ENCODE measurements around the gene MT2A.
"Not testable (repeated sequence)": the region's sequence is repeated elsewhere in the genome, so short reads cannot be mapped to it uniquely, and the experiment has no call there.

The MT2A gene

DNA sequence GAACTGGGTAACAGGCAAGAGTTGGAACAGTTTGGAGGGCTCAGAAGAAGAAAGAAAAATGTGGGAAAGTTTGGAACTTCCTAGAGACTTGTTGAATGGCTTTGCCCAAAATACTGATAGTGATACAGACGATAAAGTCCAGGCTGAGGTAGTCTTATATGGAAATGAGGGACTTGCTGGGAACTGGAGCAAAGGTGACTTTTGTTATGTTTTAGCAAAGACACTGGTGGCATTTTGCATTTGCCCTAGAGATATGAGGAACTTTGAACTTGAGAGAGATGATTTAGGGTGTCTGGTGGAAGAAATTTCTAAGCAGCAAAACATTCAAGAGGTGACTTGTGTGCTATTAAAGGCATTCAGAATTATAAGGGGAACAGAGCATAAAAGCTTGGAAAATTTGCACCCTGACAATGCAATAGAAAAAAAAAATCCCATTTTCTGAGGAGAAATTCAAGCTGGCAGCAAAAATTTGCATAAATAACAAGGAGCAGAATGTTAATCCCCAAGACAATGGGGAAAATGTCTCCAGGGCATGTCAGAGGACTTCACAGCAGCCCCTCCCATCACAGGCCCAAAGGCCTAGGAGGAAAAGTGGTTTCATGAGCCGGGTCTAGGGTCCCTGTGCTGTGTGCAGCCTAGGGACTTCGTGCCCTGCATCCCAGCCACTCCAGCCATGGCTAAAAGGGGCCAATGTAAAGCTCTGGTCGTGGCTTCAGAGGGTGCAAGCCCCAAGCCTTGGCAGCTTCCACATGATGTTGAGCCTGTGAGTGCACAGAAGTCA is 13.5 kb downstream of the MT2A start:
- DNase-seq (ENCODE audit: low read depth in 2 of 2) = not testable (repeated sequence)

DNA sequence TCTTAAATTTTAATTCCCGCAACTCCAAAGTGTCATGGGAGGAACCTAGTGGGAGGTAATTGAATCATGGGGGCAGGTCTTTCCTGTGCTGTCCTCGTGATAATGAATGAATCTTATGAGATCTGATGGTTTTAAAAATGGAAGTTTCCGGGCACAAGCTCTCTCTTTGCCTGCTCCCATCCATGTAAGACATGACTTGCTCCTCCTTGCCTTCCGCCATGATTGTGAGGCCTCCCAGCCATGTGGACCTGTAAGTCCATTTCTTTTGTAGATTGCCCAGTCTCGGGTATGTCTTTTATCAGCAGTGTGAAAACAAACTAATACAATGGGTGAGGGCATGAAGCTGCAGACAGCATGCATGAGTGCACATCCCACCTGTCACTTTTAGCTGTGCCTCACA is 14.8 kb downstream of the MT2A start:
- DNase-seq (ENCODE audit: low read depth in 2 of 2) = not testable (repeated sequence)

DNA sequence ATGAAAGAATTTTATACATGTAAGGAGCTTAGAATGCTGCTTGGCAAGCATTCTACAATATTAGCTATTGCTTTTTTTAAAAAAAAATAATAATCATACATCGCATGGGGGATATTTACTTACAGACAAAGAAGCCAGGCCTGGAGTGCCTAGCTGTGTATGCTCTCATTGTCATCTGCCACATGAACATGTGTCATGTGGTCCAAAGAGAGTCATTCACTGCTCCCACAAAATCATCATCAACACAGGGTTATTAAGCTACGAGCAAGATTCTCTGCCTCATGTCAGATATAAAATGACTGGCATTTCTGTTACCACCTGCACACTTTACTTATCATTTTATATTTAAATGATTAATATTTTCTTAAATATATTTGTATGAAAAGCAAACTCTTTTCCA is 15.3 kb downstream of the MT2A start:
- DNase-seq (ENCODE audit: low read depth in 2 of 2) = no peak

DNA sequence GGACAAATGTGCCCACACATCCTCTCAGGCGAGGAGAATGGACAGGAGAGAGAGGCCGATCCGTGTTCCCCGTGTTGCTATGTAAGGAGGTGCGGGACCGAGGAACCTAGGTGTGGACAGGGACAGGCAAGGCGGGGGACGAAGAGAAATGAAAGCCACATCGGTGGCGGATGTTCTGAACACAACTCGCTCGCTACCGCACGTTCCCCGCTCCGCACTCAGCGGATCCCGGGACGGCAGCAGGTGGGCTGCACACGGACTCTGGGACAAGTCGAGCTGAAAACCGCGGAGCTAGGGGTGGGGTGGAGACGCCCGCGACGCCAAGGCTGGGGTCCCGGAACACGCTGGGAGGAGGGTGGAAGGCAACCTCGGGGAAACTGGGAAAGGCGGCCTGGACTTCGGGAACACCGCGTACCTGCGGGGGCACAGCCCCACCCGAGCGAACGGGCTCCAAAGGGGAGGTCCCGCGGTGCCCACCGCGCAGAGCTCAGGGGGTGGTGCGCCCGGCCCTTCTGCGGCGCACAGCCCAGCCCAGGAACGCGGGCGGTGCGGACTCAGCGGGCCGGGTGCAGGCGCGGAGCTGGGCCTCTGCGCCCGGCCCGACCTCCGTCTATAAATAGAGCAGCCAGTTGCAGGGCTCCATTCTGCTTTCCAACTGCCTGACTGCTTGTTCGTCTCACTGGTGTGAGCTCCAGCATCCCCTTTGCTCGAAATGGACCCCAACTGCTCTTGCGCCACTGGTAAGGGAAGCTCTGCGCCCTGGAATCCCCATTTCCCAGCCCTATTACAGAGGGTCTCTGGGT is 17.0 kb downstream of the MT2A start, which contains the start of gene MT1E:
TSS of gene MT1E (plus strand) at position 642 of the 803 bp plus-strand sequence. CDS start at position 713, 71 bp downstream.
- DNase-seq (ENCODE audit: low read depth in 2 of 2) = no peak

DNA sequence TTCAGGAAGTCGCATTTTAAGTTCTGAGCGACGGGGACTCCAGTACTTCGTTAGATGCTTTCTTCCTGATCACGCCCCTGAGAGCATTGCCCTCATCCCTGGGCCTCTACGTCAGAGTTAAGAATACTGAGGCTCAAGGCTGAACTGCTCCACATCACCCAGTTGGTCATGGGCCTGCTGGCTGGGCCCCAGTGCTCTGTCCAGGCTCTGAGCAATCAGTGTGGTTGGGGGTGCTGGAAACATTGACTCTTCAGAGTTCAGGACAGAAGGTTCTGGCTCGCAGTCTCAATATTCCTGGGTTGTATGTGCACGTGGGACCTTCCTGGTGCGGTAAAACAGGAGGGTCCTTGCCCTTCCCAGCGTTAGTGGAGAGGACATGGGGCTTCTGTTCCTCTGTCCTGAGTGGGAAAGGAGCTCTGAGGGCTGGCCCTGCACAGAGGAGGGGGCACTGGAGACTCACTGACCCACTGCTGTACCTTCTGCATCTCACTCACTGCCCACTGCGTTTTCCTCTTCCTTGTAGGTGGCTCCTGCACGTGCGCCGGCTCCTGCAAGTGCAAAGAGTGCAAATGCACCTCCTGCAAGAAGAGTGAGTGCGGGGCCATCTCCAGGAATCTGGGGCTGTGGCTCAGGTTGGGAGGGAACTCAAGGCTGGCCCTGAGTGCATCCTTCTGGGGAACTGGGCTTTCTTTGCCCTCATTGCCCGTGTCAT is 17.7 kb downstream of the MT2A start:
- DNase-seq (ENCODE audit: low read depth in 2 of 2) = no peak

DNA sequence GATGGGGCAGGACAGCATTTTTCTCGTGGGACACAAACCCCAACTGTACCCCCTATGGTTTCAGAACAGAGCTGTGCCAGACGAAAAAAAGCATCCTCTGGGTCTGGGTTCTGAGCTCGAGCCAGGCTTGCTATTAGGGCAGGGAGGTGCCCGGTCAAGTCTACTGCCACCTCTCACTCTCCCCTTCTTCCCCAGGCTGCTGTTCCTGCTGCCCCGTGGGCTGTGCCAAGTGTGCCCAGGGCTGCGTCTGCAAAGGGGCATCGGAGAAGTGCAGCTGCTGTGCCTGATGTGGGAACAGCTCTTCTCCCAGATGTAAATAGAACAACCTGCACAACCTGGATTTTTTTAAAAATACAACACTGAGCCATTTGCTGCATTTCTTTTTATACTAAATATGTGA is 18.3 kb downstream of the MT2A start:
- no peak for DNase-seq (ENCODE audit: low read depth in 2 of 2)

DNA sequence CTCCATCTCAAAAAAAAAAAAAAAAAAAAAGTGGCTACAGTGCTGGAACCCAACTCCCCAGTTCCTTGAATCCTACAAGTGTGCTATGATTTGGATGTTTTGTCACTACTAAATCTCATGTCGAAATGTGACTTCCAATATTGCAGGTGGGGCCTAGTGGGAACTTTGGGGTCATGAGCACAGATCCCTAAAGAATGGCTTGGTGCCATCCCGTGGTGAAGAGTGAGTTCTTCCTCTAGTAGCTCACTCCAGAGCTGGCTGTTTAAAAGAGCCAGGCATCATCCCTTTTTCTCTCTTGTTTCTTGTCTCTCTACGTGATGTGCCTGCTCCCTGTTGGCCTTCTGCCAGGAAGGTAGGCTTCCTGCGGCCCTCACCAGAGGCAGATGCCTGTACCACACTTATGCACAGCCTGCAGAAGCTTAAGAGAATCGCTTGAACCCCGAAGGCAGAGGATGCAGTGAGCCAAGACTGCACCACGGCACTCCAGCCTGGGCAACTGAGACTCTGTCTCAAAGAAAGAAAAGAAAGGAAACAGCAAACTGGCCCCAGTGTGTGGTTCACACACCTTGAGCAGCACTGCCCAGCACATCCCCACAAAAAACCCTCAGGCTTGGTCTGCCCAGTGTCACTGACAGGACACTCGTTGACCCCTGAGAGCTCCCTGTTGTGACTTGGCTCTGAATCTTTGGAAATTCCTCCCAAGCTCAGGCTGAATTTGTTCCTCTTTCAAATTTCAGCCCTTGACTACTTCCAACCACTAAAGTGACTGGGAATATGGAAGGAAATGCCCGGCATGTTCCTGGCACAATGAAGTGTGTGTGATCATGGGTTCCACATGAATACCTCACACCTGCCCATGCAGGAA is 20.3 kb downstream of the MT2A start:
- DNase-seq (ENCODE audit: low read depth in 2 of 2) = no peak

DNA sequence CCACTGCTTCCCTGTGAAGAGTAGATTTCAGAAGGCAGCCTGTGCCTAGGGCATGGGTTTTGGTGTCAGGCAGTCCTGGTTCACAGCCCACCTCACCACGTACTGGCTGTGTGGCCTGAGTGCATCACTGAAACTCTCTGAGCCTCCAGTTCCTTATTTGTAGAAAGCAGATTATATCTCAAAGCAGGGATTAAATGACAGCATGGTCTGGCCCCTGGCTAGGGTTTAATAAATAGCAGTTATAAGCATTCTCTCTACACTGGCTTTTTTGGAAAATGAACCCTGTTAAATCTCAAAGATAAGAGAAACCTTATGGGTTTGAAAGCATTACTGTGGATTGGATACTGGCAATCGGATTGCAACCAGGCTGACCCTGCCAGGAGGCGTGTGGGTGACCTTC is 21.1 kb downstream of the MT2A start:
- no peak for DNase-seq (ENCODE audit: low read depth in 2 of 2)

DNA sequence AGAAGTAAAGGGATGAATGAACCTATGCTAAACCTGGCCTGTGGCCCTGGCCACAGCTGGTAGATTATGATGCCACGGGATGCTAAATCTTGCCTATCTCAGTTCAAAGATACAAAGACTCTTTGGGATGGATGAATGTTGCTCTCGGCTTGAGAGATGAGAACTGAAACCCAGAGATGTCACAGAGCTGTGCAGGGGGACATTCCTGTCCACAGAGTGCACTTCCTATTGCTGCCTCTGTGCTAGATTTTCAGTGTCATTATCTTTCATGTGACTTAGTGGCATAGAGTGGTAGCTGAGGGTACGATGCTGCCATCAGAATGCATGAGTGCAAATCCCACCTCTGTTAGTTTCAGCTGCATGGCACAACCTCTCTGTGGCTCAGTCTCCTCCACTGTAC is 21.8 kb downstream of the MT2A start:
- no peak for DNase-seq (ENCODE audit: low read depth in 2 of 2)

DNA sequence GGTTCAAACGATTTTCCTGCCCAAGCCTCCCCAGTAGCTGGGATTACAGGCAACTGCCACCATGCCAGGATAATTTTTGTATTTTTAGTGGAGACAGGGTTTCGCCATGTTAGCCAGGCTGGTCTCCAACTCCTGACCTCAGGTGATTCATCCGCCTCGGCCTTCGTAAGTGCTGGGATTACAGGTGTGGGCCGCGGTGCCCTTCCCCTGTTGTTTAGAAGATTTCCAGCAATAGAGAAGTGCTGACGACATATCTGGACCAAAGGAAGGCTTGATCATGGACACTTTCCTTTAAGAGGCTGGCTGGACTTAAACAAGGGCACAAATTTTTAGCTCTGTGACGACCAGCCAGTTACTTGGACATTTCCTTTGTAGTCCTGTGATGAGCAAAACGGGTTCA is 22.8 kb downstream of the MT2A start:
- DNase-seq (ENCODE audit: low read depth in 2 of 2) = no peak

DNA sequence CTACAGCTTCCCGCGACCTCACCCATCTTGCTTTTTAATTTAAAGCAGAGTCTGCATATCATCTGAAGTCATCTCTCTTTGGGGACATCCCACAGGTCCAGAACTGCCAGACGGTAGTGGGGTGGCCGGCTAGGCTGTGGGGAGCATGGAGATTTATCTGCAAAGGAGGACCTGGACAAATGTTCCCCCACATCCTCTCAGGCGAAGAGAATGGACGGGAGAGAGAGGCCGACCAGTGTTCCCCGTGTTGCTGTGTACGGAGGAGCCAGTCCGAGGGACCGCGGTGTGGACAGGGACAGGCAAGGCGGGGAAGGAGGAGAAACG is 23.4 kb downstream of the MT2A start:
- DNase-seq (ENCODE audit: low read depth in 2 of 2) = no peak

DNA sequence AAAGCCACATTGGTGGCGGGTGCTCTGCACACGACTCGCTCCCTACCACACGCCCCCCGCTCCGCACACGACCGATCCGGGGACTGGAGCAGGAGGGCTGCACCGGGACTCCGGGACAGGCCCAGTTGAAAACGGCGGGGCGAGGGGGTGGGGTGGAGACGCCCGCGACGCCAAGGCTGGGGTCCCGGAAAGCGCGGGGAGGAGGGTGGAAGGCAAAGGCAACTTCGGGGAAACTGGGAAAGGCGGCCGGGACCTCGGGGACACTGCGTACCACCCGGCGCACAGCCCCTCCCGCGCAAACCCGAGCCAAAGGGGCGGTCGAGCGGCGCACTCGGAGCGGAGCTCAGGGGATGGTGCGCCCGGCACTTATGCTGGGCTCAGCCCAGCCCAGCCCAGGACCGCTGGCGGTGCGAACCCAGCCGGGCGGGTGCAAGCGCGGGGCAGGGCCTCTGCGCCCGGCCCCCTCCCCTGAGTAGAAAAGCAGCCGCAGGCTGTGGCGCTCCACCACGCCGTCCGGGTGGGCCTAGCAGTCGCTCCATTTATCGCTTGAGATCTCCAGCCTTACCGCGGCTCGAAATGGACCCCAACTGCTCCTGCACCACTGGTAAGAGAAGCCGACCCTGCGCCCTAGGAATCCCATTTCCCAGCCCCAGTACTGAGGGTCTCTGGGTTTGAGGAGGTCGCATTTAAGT is 23.9 kb downstream of the MT2A start, which contains the start of gene MT1M:
TSS of gene MT1M (plus strand) at position 504 of the 692 bp plus-strand sequence. CDS start at position 577, 73 bp downstream.
- no peak for DNase-seq (ENCODE audit: low read depth in 2 of 2)

DNA sequence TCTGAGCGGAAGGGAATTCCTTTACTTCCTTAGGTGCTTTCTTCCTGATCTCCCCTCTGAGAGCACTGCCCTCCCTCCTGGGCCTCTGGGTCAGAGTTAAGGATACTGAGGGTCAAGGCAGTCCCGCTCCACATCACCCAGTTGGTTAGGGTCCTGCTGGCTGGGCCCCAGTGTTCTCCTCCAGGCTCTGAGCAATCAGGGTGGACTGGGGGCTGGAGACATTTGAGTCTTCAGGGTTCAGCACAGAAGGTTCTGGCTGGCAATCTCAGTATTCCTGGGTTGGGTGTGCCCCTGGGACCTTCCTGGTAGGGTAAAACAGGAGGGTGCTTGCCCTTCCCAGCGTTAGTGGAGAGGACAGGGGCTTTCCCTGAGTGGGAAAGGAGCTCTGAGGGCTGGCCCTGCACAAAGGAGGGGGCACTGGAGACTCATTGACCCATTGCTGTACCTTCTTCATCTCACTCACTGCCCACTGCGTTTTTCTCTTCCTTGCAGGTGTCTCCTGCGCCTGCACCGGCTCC is 24.5 kb downstream of the MT2A start:
- DNase-seq (ENCODE audit: low read depth in 2 of 2) = no peak

DNA sequence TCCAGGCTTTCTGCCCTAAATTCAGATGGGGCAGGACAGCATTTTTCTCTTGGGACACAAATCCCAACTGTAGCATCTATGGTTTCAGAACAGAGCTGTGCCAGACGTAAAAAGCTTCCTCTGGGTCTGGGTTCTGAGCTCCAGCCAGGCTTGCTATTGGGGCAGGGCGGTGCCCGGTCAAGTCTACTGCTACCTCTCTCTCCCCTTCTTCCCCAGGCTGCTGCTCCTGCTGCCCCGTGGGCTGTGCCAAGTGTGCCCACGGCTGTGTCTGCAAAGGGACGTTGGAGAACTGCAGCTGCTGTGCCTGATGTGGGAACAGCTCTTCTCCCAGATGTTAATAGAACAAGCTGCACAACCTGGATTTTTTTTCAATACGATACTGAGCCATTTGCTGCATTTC is 25.2 kb downstream of the MT2A start:
- no peak for DNase-seq (ENCODE audit: low read depth in 2 of 2)

DNA sequence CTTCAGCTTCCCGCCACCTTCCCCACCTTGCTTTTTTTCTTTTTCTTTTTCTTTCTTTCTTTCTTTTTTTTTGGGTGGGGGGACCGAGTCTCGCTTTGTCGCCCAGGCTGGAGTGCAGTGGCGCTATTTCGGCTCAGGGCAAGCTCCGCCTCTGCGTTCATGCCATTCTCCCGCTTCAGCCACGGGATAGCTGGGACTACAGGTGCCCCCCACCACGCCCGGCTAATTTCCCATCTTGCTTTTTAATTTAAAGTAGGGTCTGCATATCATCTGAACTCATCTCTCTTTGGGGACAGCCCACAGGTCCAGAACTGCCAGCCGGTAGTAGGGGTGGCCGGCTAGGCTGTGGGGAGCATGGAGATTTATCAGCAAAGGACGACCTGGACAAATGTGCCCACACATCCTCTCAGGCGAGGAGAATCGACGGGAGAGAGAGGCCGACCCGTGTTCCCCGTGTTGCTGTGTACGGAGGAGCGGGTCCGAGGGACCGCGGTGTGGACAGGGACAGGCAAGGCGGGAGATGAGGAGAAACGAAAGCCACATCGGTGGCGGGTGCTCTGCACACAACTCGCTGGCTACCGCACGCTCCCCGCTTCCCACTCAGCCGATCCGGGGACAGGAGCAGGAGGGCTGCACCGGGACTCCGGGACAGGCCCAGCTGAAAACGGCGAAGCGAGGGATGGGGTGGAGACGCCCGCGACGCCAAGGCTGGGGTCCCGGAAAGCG is 26.5 kb downstream of the MT2A start:
- no peak for DNase-seq (ENCODE audit: low read depth in 2 of 2)

DNA sequence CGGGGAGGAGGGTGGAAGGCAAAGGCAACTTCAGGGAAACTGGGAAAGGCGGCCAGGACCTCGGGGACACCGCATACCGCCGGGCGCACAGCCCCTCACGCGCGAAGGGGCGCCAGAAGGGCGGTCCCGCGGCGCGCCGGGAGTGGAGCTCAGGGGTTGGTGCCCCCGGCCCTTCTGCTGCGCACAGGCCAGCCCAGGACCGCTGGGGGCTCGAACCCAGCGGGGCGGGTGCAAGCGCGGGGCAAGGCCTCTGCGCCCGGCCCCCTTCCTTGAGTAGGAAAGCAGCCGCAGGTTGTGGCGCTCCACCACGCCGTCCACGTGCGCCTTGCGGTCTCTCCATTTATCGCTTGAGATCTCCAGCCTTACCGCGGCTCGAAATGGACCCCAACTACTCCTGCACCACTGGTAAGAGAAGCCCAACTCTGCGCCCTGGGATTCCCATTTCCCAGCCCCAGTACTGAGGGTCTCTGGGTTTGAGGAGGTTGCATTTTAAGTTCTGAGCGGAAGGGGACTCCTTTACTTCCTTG is 27.1 kb downstream of the MT2A start:
- no peak for DNase-seq (ENCODE audit: low read depth in 2 of 2)

DNA sequence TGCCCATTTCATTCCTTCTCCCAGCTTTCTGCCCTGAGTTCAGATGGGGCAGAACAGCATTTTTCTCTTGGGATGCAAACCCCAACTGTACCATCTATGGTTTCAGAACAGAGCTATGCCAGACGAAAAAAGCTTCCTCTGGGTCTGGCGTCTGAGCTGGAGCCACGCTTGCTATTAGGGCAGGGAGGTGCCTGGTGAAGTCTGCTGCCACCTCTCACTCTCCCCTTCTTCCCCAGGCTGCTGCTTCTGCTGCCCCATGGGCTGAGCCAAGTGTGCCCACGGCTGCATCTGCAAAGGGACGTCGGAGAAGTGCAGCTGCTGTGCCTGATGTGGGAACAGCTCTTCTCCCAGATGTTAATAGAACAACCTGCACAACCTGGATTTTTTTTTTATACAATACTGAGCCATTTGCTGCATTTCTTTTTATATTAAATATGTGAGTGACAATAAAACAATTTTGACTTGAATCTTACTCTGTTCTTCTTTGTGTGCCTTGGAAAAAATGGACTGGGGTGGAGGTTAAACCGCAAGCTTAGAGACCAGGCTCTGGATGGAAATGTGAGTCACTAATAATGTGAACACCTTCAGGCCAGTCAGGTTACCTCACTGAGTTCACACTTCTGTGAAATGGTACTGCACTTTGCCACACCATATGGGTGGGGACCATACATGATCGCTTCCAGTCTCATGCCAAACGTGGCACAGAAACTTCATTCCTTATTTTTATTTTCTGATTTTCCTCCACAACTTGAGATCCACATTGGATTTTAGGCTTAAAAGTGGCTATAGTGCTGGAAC is 28.4 kb downstream of the MT2A start:
- no peak for DNase-seq (ENCODE audit: low read depth in 2 of 2)

DNA sequence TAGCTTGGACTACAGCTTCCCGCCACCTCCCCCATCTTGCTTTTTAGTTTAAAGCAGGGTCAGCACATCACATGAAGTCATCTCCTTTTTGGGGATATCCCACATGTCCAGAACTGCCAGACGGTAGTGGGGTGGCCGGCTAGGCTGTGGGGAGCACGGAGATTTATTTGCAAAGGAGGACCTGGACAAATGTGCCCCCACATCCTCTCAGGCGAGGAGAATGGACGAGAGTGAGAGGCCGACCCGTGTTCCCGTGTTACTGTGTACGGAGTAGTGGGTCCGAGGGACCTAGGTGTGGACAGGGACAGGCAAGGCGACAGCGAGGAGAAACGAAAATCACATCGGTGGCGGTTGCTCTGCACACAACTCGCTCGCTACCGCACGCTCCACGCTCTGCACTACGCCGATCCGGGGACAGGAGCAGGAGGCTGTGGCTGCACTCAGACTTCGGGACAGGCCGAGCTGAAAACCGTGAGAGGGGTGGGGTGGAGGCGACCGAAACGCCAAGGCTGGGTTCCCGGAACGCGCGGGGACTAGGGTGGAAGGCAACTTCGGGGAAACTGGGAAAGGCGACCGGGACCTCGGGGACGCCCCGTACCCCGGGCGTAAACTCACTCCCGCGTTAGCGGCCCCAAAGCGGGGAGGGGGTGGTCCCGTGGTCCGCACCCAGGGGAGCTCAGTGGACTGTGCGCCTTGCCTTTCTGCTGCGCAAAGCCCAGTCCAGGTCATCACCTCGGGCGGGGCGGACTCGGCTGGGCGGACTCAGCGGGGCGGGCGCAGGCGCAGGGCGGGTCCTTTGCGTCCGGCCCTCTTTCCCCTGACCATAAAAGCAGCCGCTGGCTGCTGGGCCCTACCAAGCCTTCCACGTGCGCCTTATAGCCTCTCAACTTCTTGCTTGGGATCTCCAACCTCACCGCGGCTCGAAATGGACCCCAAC is 29.7 kb downstream of the MT2A start, which contains the start of gene MT1A:
TSS of gene MT1A (plus strand) at position 853 of the 937 bp plus-strand sequence. CDS start at position 926, 73 bp downstream.
- no peak for DNase-seq (ENCODE audit: low read depth in 2 of 2)

All from stimulated activated CD8-positive, alpha-beta memory T cell treated with anti-CD3 and anti-CD28 coated beads, Interleukin-7, amount 100 ng/mL, for 1 hour (primary cell).